Kidney (tissue), 14 donors: ENCODE results near the gene FUT3. TPM values are rescaled to one million over a fixed set of nuclear protein-coding genes. Genes with fewer than 3 reads are reported as not detected.
A peak's percentile ranks its signal among the peaks of the same experiment; 100 is the strongest.
"Not testable (repeated sequence)": the region's sequence is repeated elsewhere in the genome, so short reads cannot be mapped to it uniquely, and the experiment has no call there.

ENCODE experiments used
- DNase-seq, 5 donors: peaks; one replicate each; pipeline ENCODE4 v3.0.0-alpha.2; 2013 to 2020
- FAIRE-seq: peaks from 2 replicates; lab custom pipeline; 2012; peaks lifted over from hg19 to GRCh38; lab: Jason Lieb, UNC
- H3K27ac ChIP-seq, 2 donors: one replicate each; pipeline ENCODE4 v1.7.0; 2013; ENCODE audit warnings: low read depth in 2 of 2, low read length in 2 of 2, inconsistent platforms in 1 of 2
- H3K27me3 ChIP-seq: one replicate; pipeline ENCODE4 v1.7.1; 2013; ENCODE audit warnings: low read length, inconsistent platforms; ENCODE audit not compliant: control insufficient read depth, insufficient read depth
- H3K36me3 ChIP-seq, 3 donors: one replicate each; pipeline versions ENCODE4 v1.7.0 to v1.7.1; 2013; ENCODE audit warnings: low read length in 3 of 3, control low read depth in 1 of 3, inconsistent platforms in 1 of 3; ENCODE audit not compliant: insufficient read depth in 3 of 3, control insufficient read depth in 2 of 3
- H3K4me1 ChIP-seq, 3 donors: one replicate each; pipeline versions ENCODE4 v1.7.0 to v1.7.1; 2013; ENCODE audit warnings: low read length in 3 of 3, inconsistent platforms in 1 of 3, low read depth in 1 of 3; ENCODE audit not compliant: control insufficient read depth in 2 of 3, insufficient read depth in 2 of 3
- H3K4me3 ChIP-seq, 3 donors: one replicate each; pipeline versions ENCODE4 v1.7.0 to v1.8.1; 2013; ENCODE audit warnings: low read length in 3 of 3, control low read depth in 1 of 3, inconsistent platforms in 1 of 3
- H3K9ac ChIP-seq, 3 donors: one replicate each; pipeline versions ENCODE4 v1.7.0 to v1.7.1; 2013; ENCODE audit warnings: low read length in 3 of 3, control low read depth in 1 of 3, inconsistent platforms in 1 of 3
- H3K9me3 ChIP-seq, 3 donors: one replicate each; pipeline versions ENCODE4 v1.7.0 to v1.7.1; 2013; ENCODE audit warnings: low read length in 3 of 3, control low read depth in 1 of 3, inconsistent platforms in 1 of 3; ENCODE audit not compliant: control insufficient read depth in 2 of 3, insufficient read depth in 1 of 3
- CTCF ChIP-seq: IDR thresholded peaks from 3 replicates; pipeline ENCODE4 v1.5.1; 2012; ENCODE audit warnings: mild to moderate bottlenecking, moderate library complexity, borderline replicate concordance; ENCODE audit not compliant: insufficient read depth; ENCODE audit errors: extremely low read depth
- intact Hi-C: fragments of 100-400 bp; cut with DNase I; formaldehyde crosslinking; loops from one replicate; pipeline ENCODE4 v1.11.1; 2022
- polyA plus RNA-seq: library from polyadenylated mRNA; stranded (reverse); fragments of 350-450 nt; fragmentation: Illumina TruSeq; extraction: RNeasy Lipid Tissue Mini Kit (QIAGEN cat#74804); gene quantifications from one replicate; pipeline ENCODE4 v1.2.3, GENCODE V29; 2014; ENCODE audit warnings: low read depth, low replicate concordance; ENCODE audit not compliant: insufficient read depth
- total RNA-seq: library from RNA; stranded (reverse); fragmentation: NEBNext Ultra II Directional; extraction: Animal tissue kit (Norgen Biotek cat#: 25700); gene quantifications from one replicate; pipeline ENCODE4 v1.2.1, GENCODE V29; 2021
- donor health status: control.
- donor health status: control.
- donor health status: control.
- donor health status: control.
- donor health status: control.
- donor health status: DM: yes; HTN: yes; CAD: no.
- donor health status: Normal renal cell carcinoma (clear cell type).

The FUT3 gene
- total and polyA plus RNA-seq, 2 donors from 2014 or later: 3.0 to 6.5 TPM

DNA sequence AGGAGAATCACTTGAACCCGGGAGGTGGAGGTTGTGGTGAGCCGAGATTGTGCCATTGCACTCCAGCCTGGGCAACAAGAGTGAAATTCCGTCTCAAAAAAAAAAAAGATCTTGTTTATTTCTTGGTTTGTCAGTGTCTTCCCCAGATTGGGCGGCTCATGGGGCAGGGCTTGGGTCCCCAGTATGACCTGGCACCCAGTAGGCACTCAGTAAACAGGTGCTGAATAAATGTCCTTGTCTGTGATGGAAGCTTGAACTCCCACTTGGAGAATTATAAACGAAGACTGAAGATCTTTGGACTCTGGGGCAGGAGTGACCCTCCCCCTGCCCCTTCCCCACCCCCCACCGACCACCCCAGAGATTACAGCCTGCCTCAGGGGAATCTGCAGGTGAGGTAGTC lies 28.9 kb upstream of the FUT3 start:
- Histone ChIP-seq H3K4me1 (peaks cover 0 to 9% (median 7%) of the 10 kb centered on the region in 3 donors), H3K27ac (peak overlapping the region in 1 of 2 donors; percentile 22), H3K4me3 (no peak overlapping the region), H3K27me3 (no peaks in the 10 kb centered on the region), H3K9me3 (no peaks in the 10 kb centered on the region), H3K9ac (no peak overlapping the region), H3K36me3 (no peaks in the 10 kb centered on the region)
- DNase-seq (no peak), FAIRE-seq (no peak)
- TF ChIP-seq CTCF: no peak
- intact Hi-C loops: no loop called here

DNA sequence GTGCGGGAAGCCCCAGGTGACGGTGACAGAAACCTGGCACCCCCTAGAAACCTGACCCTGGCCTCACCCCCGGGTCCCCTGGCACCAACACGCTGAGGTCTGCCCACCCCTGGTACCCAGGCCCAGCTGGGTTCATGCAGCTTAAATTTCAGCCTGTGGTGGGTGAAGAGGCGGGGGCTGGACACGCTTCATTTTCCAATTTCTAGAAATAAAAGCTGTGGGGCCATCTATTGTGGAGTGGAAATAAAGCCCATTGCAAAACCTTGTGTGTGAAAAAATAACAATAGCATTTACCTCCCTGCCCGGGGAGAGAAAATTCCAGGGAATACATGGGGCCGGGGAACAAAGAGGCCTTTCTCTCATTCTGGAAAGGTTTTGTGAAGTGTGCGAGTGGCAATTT lies 26.6 kb upstream of the FUT3 start:
- peaks cover 0 to 15% (median 7%) of the 10 kb centered on the region in 3 donors for H3K4me1 ChIP-seq
- no peak for FAIRE-seq

GRCh38 chr19:5877427-5877826 lies 26.2 kb upstream of the FUT3 start:
- H3K4me1 ChIP-seq: peaks cover 0 to 15% (median 7%) of the 10 kb centered on the region in 3 donors
- no peaks in the 10 kb centered on the region for H3K9me3 ChIP-seq
- no peak for FAIRE-seq
- no peaks in the 10 kb centered on the region for H3K36me3 ChIP-seq
- DNase-seq: no peak
- H3K27me3 ChIP-seq: no peaks in the 10 kb centered on the region
- no peak for TF ChIP-seq CTCF
- no peak overlapping the region for H3K9ac ChIP-seq
- H3K4me3 ChIP-seq: no peak overlapping the region
- intact Hi-C loops: no loop called here
- no peak overlapping the region for H3K27ac ChIP-seq

More for the DNA sequence above, 26.6 kb upstream of the FUT3 start:
- Histone ChIP-seq H3K36me3 (no peaks in the 10 kb centered on the region), H3K4me3 (no peak overlapping the region), H3K27ac (no peak overlapping the region), H3K27me3 (no peaks in the 10 kb centered on the region), H3K9ac (no peak overlapping the region), H3K9me3 (no peaks in the 10 kb centered on the region)
- peak in 2 of 5 donors; percentile 37 to 50 for DNase-seq
- intact Hi-C loops: no loop called here
- TF ChIP-seq CTCF: no peak

GRCh38 chr19:5874496-5874895 lies 23.2 kb upstream of the FUT3 start:
- intact Hi-C loops, H3K4me3 ChIP-seq, H3K9me3 ChIP-seq, FAIRE-seq, H3K9ac ChIP-seq, H3K36me3 ChIP-seq, DNase-seq, H3K27me3 ChIP-seq: not testable (repeated sequence)
- peak overlapping the region; percentile 8 to 32 for H3K27ac ChIP-seq
- H3K4me1 ChIP-seq: peaks cover 0 to 10% (median 3%) of the 10 kb centered on the region in 3 donors
